ENCODE data around the gene TFEC. TPM values are rescaled to one million over a fixed set of nuclear protein-coding genes. Genes with fewer than 3 reads are reported as not detected.

TFEC gene
- total RNA-seq, 1 experiment from 2014 or later: not detected

DNA sequence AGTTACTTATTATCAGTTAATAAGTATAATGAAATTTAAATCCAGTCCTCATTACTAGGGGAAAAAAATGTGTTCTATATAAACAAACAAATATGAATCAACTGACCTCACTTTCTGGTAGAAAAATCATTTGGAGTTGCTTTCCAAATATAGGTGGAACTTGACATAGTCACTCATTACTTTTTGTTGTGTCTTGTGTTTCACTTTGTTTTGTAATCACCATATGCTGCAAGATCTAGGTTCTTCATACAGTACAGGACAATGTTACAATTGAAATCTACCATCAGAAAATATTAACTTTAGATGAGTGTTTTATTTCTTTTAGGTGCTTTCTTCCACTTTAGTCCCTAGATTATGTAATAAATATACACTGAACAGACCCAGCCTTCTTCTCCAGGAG, 16.9 kb downstream of the TFEC start:
- TF ChIP-seq, protein P1, sequence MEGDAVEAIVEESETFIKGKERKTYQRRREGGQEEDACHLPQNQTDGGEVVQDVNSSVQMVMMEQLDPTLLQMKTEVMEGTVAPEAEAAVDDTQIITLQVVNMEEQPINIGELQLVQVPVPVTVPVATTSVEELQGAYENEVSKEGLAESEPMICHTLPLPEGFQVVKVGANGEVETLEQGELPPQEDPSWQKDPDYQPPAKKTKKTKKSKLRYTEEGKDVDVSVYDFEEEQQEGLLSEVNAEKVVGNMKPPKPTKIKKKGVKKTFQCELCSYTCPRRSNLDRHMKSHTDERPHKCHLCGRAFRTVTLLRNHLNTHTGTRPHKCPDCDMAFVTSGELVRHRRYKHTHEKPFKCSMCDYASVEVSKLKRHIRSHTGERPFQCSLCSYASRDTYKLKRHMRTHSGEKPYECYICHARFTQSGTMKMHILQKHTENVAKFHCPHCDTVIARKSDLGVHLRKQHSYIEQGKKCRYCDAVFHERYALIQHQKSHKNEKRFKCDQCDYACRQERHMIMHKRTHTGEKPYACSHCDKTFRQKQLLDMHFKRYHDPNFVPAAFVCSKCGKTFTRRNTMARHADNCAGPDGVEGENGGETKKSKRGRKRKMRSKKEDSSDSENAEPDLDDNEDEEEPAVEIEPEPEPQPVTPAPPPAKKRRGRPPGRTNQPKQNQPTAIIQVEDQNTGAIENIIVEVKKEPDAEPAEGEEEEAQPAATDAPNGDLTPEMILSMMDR (conservative IDR thresholded peaks at IDR 0.05): no peak
- Mint-ChIP-seq H3K4me3 (no peak overlapping the region), H3K27ac (no peak overlapping the region), H3K9me3 (0 out of 5 replicates have a peak, but pooled peaks cover 0 to 2% of the 10 kb centered on the region in 2 experiments), H3K36me3 (ENCODE audit: insufficient read depth in 1 of 3, low read depth in 3 of 3) (no peaks in the 10 kb centered on the region; a peak in 1 of 7 replicates), H3K4me1 (peaks cover 0 to 2% of the 10 kb centered on the region in 2 experiments; a peak in 3 of 4 replicates), H3K27me3 (ENCODE audit: low read depth) (no peaks in the 10 kb centered on the region)
- Histone ChIP-seq H3K56ac (ENCODE audit: insufficient read length, low read depth, low read length) (no peak overlapping the region), H2AFZ (ENCODE audit: low read length) (no peak overlapping the region), H4K5ac (ENCODE audit: insufficient read length, low read depth, low read length) (no peak overlapping the region), H2BK15ac (ENCODE audit: low read depth, low read length) (no peak overlapping the region), H3K4me1 (ENCODE audit: insufficient read depth, low read length) (no peaks in the 10 kb centered on the region), H3K9ac (ENCODE audit: extremely low read depth, insufficient read length, low read length) (no peak overlapping the region), H4K91ac (ENCODE audit: insufficient read length, low read depth, low read length) (no peak overlapping the region), H3K9me3 (ENCODE audit: control insufficient read depth, low read depth, low read length) (no peaks in the 10 kb centered on the region), H4K20me1 (ENCODE audit: control insufficient read depth, insufficient read depth, insufficient read length) (no peaks in the 10 kb centered on the region), H3T11ph (ENCODE audit: low read length) (no peak overlapping the region), H3K79me2 (ENCODE audit: insufficient read depth, low read length) (no peaks in the 10 kb centered on the region), H2BK20ac (ENCODE audit: low read depth, low read length, poor library complexity, severe bottlenecking) (no peak overlapping the region), H3K23ac (ENCODE audit: insufficient read length, low read depth, low read length) (no peak overlapping the region), H2BK5ac (ENCODE audit: insufficient read length, low read length) (no peak overlapping the region), H2BK120ac (ENCODE audit: low read depth, low read length, poor library complexity, severe bottlenecking) (no peak overlapping the region), H3K23me2 (ENCODE audit: insufficient read length, low read depth, low read length, poor library complexity, severe bottlenecking) (no peaks in the 10 kb centered on the region), H3K4ac (ENCODE audit: low read depth, low read length) (no peak overlapping the region), H3K79me1 (ENCODE audit: insufficient read depth, low read depth, low read length, poor library complexity, severe bottlenecking) (no peaks in the 10 kb centered on the region), H3K18ac (ENCODE audit: insufficient read length, low read depth, low read length) (no peak overlapping the region), H3K4me2 (ENCODE audit: insufficient read depth, insufficient read length, low read length) (no peak overlapping the region), H3K27ac (ENCODE audit: insufficient read length, low read depth, low read length) (no peak overlapping the region), H2AK5ac (ENCODE audit: insufficient read length, low read length) (no peak overlapping the region), H3K27me3 (ENCODE audit: insufficient read depth, low read length) (no peaks in the 10 kb centered on the region), H2BK12ac (ENCODE audit: insufficient read length, low read depth, low read length) (no peak overlapping the region), H3K14ac (ENCODE audit: insufficient read depth, low read length) (no peak overlapping the region), H4K8ac (replicated peaks; ENCODE audit: insufficient read length, low read depth, low read length) (no peak overlapping the region)
- DNase-seq: no peak

Data from H9 (cell line).